HepG2 (cell line): Measurements from ENCODE around the gene C1orf115. TPM values are rescaled to one million over a fixed set of nuclear protein-coding genes. Genes with fewer than 3 reads are reported as not detected.

Source experiments
- EEA1 ChIP-seq: sonication (generic); formaldehyde crosslinking; IDR thresholded peaks from 2 replicates; pipeline ENCODE4 v1.5.1; 2020; ENCODE audit warnings: mild to moderate bottlenecking, missing genetic modification reagents, borderline replicate concordance
- GABPA ChIP-seq, 2 experiments: IDR thresholded peaks; 2 replicates each; pipeline ENCODE4 v1.6.1; 2011 to 2016; ENCODE audit warnings: low read depth in 2 of 2, low read length in 1 of 2, missing biosample characterization in 1 of 2, missing genetic modification characterization in 1 of 2
- HDAC6 ChIP-seq: fragments of 200-600 bp; sonication (generic); IDR thresholded peaks from 2 replicates; pipeline ENCODE4 v1.7.0; 2017; ENCODE audit warnings: mild to moderate bottlenecking, antibody characterized with exemption, low read length, low read depth
- KAT8 ChIP-seq: IDR thresholded peaks from 2 replicates; pipeline ENCODE4 v1.6.1; 2016; ENCODE audit warnings: missing genetic modification reagents, missing compliant biosample characterization
- MBNL3 ChIP-seq: fragments of 250-450 bp; sonication (Bioruptor Pico); conservative IDR thresholded peaks from 2 replicates; pipeline ENCODE4 v1.8.0; 2022; ENCODE audit warnings: mild to moderate bottlenecking, inconsistent platforms
- PITX1 ChIP-seq: sonication (generic); formaldehyde crosslinking; IDR thresholded peaks from 2 replicates; pipeline ENCODE4 v1.5.1; 2020; ENCODE audit warnings: mild to moderate bottlenecking, missing genetic modification reagents
- RBAK ChIP-seq: sonication (generic); formaldehyde crosslinking; IDR thresholded peaks from 2 replicates; pipeline ENCODE4 v1.5.1; 2020; ENCODE audit warnings: mild to moderate bottlenecking, missing genetic modification reagents
- RFX3 ChIP-seq: IDR thresholded peaks from 2 replicates; pipeline ENCODE4 v1.6.1; 2016; ENCODE audit warnings: missing biosample characterization, missing genetic modification reagents
- SETDB1 ChIP-seq: sonication (generic); formaldehyde crosslinking; IDR thresholded peaks from 2 replicates; pipeline ENCODE4 v1.5.1; 2020; ENCODE audit warnings: missing genetic modification reagents, mild to moderate bottlenecking, borderline replicate concordance
- ZHX2 ChIP-seq, 2 experiments: sonication (generic) in 1 of 2; formaldehyde crosslinking in 1 of 2; IDR thresholded peaks; 2 replicates each; pipeline versions ENCODE4 v1.6.1 to v1.9.0; 2014 to 2022; ENCODE audit warnings: antibody characterized with exemption in 1 of 2, borderline replicate concordance in 1 of 2, inconsistent platforms in 1 of 2, low read depth in 1 of 2, missing genetic modification reagents in 1 of 2
- ZNF354B ChIP-seq: sonication (generic); formaldehyde crosslinking; IDR thresholded peaks from 2 replicates; pipeline ENCODE4 v1.8.0; 2022; ENCODE audit warnings: mild to moderate bottlenecking, missing genetic modification reagents
- ZNF512B ChIP-seq: sonication (generic); formaldehyde crosslinking; IDR thresholded peaks from 2 replicates; pipeline ENCODE4 v1.5.1; 2020; ENCODE audit warnings: missing genetic modification reagents, mild to moderate bottlenecking, borderline replicate concordance
- ZNF597 ChIP-seq: sonication (generic); formaldehyde crosslinking; IDR thresholded peaks from 2 replicates; pipeline ENCODE4 v1.5.0; 2020; ENCODE audit warnings: missing genetic modification reagents
- ZNF652 ChIP-seq: IDR thresholded peaks from 2 replicates; pipeline ENCODE4 v1.6.1; 2016; ENCODE audit warnings: low read depth, borderline replicate concordance
- ZNF776 ChIP-seq: sonication (generic); formaldehyde crosslinking; IDR thresholded peaks from 2 replicates; pipeline ENCODE4 v1.4.0; 2020; ENCODE audit warnings: mild to moderate bottlenecking, missing genetic modification reagents
- ZSCAN5A ChIP-seq: sonication (generic); formaldehyde crosslinking; IDR thresholded peaks from 2 replicates; pipeline ENCODE4 v1.8.0; 2022; ENCODE audit warnings: mild to moderate bottlenecking, missing genetic modification reagents, borderline replicate concordance
- polyA plus RNA-seq, 8 experiments: library from polyadenylated mRNA; depleted of rRNA in 3 of 8; stranded (reverse) in 7 of 8; unstranded in 1 of 8; fragments of >200 nt; fragmentation: Illumina TruSeq in 4 of 8; extraction: Trizol in 4 of 8; gene quantifications; 2 replicates each; pipeline versions ENCODE4 v1.2.1 to v1.2.3, GENCODE V29; 2011 to 2016; ENCODE audit warnings: low read depth in 4 of 8, missing spikeins in 1 of 8, mixed read lengths in 1 of 8; ENCODE audit not compliant: insufficient read depth in 1 of 8
- total RNA-seq, 5 experiments: library from RNA; depleted of rRNA; stranded (reverse); fragments of >200 nt; fragmentation: Illumina TruSeq; extraction: Trizol; gene quantifications; 2 replicates each; pipeline ENCODE4 v1.2.3, GENCODE V29; 2016; ENCODE audit warnings: low read depth in 1 of 5

Gene C1orf115
- total and polyA plus RNA-seq, 2 of the 13 experiments (the other 11 are each of a cell fraction or from before 2014, with no cell fraction given), result 25.2 to 85.9 TPM

- TF ChIP-seq SETDB1 (no peak), ZSCAN5A (no peak), ZHX2 (IDR thresholded peaks at IDR 0.05; ENCODE audit: low read depth) (no peak), ZHX2 (CRISPR knock-in tag; IDR thresholded peaks at IDR 0.05; ENCODE audit: borderline replicate concordance) (no peak), HDAC6 (no peak), ZNF354B (no peak), GABPA (IDR thresholded peaks at IDR 0.05; ENCODE audit: low read depth, low read length) (no peak), GABPA (CRISPR knock-in tag; IDR thresholded peaks at IDR 0.05; ENCODE audit: low read depth) (peak; percentile 29; the same call in 1 of the 2 replicates), ZNF597 (no peak), MBNL3 (CRISPR knock-in tag) (no peak), RFX3 (CRISPR knock-in tag) (no peak), ZNF512B (CRISPR knock-in tag) (no peak), KAT8 (peak; percentile 60), ZNF652 (no peak), EEA1 (CRISPR knock-in tag) (no peak), RBAK (no peak), PITX1 (CRISPR knock-in tag) (no peak), ZNF776 (no peak)
These were observed 44.6 kb downstream of the C1orf115 start (continued) for GRCh38 chr1:220734571-220735326.
